ENCODE data around the gene ANKRD11. TPM values are rescaled to one million over a fixed set of nuclear protein-coding genes. Genes with fewer than 3 reads are reported as not detected.

ANKRD11 gene
- total and polyA plus RNA-seq, 9 donors: 52.1 to 188 (median 109) TPM

GRCh38 chr16:89407925-89408300, 82.4 kb downstream of the ANKRD11 start:
- 54 to 70% (median 58%) methylated on average over 5 of the region's 5 CpGs for WGBS, 3 donors
- H3K27ac ChIP-seq: no peak overlapping the region
- H3K4me1 ChIP-seq (ENCODE audit: insufficient read depth): peaks cover 51% of the 10 kb centered on the region
- no peak for TF ChIP-seq CTCF (IDR thresholded peaks at IDR 0.05)
- TF ChIP-seq EP300 (IDR thresholded peaks at IDR 0.05): no peak
- TF ChIP-seq POLR2A (IDR thresholded peaks at IDR 0.05): no peak
- H3K9me3 ChIP-seq: no peaks in the 10 kb centered on the region
- no peaks in the 10 kb centered on the region for H3K36me3 ChIP-seq
- intact Hi-C loops (cut with DNase I): no loop called here
- H3K4me3 ChIP-seq: no peak overlapping the region
- no peaks in the 10 kb centered on the region for H3K27me3 ChIP-seq
- DNase-seq: no peak

GRCh38 chr16:89407282-89407924, 83.0 kb downstream of the ANKRD11 start:
- intact Hi-C loops (cut with DNase I): no loop called here
- no peak for DNase-seq

GRCh38 chr16:89406277-89406888, 84.0 kb downstream of the ANKRD11 start:
- Histone ChIP-seq H3K36me3 (no peaks in the 10 kb centered on the region), H3K27ac (no peak overlapping the region), H3K27me3 (no peaks in the 10 kb centered on the region), H3K9me3 (no peaks in the 10 kb centered on the region), H3K4me3 (no peak overlapping the region), H3K4me1 (ENCODE audit: insufficient read depth) (peaks cover 43% of the 10 kb centered on the region)
- intact Hi-C loops (cut with DNase I): no loop called here
- WGBS, 3 donors: 85 to 91% (median 87%) methylated on average over 22 of the region's 22 CpGs
- no peak for DNase-seq
- no peak for TF ChIP-seq EP300 (IDR thresholded peaks at IDR 0.05)
- no peak for TF ChIP-seq CTCF (IDR thresholded peaks at IDR 0.05)
- TF ChIP-seq POLR2A (IDR thresholded peaks at IDR 0.05): no peak

More at GRCh38 chr16:89407282-89407924, 83.0 kb downstream of the ANKRD11 start:
- no peak overlapping the region for H3K27ac ChIP-seq
- no peaks in the 10 kb centered on the region for H3K9me3 ChIP-seq
- no peaks in the 10 kb centered on the region for H3K36me3 ChIP-seq
- H3K4me3 ChIP-seq: no peak overlapping the region
- no peaks in the 10 kb centered on the region for H3K27me3 ChIP-seq
- TF ChIP-seq POLR2A (IDR thresholded peaks at IDR 0.05): no peak
- TF ChIP-seq CTCF (IDR thresholded peaks at IDR 0.05): no peak
- no peak for TF ChIP-seq EP300 (IDR thresholded peaks at IDR 0.05)
- WGBS, 3 donors: 63 to 76% (median 67%) methylated on average over 17 of the region's 17 CpGs
- H3K4me1 ChIP-seq (ENCODE audit: insufficient read depth): peaks cover 49% of the 10 kb centered on the region

GRCh38 chr16:89404561-89404960, 85.8 kb downstream of the ANKRD11 start:
- H3K9me3 ChIP-seq: no peaks in the 10 kb centered on the region
- no peaks in the 10 kb centered on the region for H3K27me3 ChIP-seq
- H3K27ac ChIP-seq: no peak overlapping the region
- H3K4me1 ChIP-seq (ENCODE audit: insufficient read depth): peaks cover 32% of the 10 kb centered on the region
- no peaks in the 10 kb centered on the region for H3K36me3 ChIP-seq
- H3K4me3 ChIP-seq: no peak overlapping the region
- DNase-seq: no peak
- TF ChIP-seq EP300 (IDR thresholded peaks at IDR 0.05): no peak
- no peak for TF ChIP-seq CTCF (IDR thresholded peaks at IDR 0.05)
- no peak for TF ChIP-seq POLR2A (IDR thresholded peaks at IDR 0.05)
- 80 to 84% (median 80%) methylated on average over 8 of the region's 8 CpGs for WGBS, 3 donors
- intact Hi-C loops (cut with DNase I): no loop called here
